IMR-90 (cell line): ENCODE data around the gene PSME3. TPM values are rescaled to one million over a fixed set of nuclear protein-coding genes. Genes with fewer than 3 reads are reported as not detected.

Experiments used
- ATAC-seq: fragments of 200-7000 bp; cut with Tn5 transposase; 2 replicates; pipeline ENCODE4 v1.9.1; 2020; ENCODE audit warnings: low read depth, mild to moderate bottlenecking, moderate library complexity
- BruUV-seq: library from RNA; stranded (reverse); fragments of 400-500 nt; replicated peaks from 2 replicates; lab custom pipeline; 2021; lab: Mats Ljungman, UMichigan
- CTCF ChIA-PET: fragments of 300-600 bp; formaldehyde crosslinking; extraction: SDS; loops from one replicate; lab custom pipeline; 2021; ENCODE audit warnings: antibody characterized with exemption; lab: Yijun Ruan, JAX
- POLR2A ChIA-PET: fragments of 300-600 bp; sonication (Branson Sonifier 250); formaldehyde crosslinking; loops from one replicate; lab custom pipeline; 2022; ENCODE audit warnings: antibody characterized with exemption; ENCODE audit not compliant: unreplicated experiment; lab: Charles Lee
- DNase-seq: peaks from one replicate; pipeline ENCODE4 v3.0.0; 2013
- H2AFZ ChIP-seq: replicated peaks from 2 replicates; pipeline ENCODE3; 2013; ENCODE audit warnings: low read length, mild to moderate bottlenecking; ENCODE audit not compliant: poor library complexity
- H2AK5ac ChIP-seq: 2 replicates; pipeline ENCODE4 v1.6.1; 2013; ENCODE audit warnings: low read depth, low read length, inconsistent platforms
- H2AK9ac ChIP-seq: replicated peaks from 2 replicates; pipeline ENCODE3; 2013; ENCODE audit warnings: mild to moderate bottlenecking, low read depth, low read length, moderate library complexity; ENCODE audit not compliant: poor library complexity
- H2BK120ac ChIP-seq: 2 replicates; pipeline ENCODE4 v1.6.1; 2013; ENCODE audit warnings: low read depth, low read length, inconsistent platforms
- H2BK15ac ChIP-seq: 3 replicates; pipeline ENCODE4 v1.6.1; 2013; ENCODE audit warnings: low read depth, low read length, inconsistent platforms
- H2BK20ac ChIP-seq: 2 replicates; pipeline ENCODE4 v1.6.1; 2013; ENCODE audit warnings: low read depth, mild to moderate bottlenecking, inconsistent platforms, low read length, moderate library complexity
- H2BK5ac ChIP-seq: 2 replicates; pipeline ENCODE4 v1.6.1; 2013; ENCODE audit warnings: mild to moderate bottlenecking, low read depth, low read length, inconsistent platforms; ENCODE audit not compliant: poor library complexity, severe bottlenecking
- H3K14ac ChIP-seq: replicated peaks from 2 replicates; pipeline ENCODE4 v1.6.1; 2013; ENCODE audit warnings: low read depth, low read length, inconsistent platforms
- H3K18ac ChIP-seq: 2 replicates; pipeline ENCODE4 v1.6.1; 2013; ENCODE audit warnings: low read depth, low read length, control low read depth
- H3K23ac ChIP-seq: 2 replicates; pipeline ENCODE4 v1.6.1; 2013; ENCODE audit warnings: low read depth, low read length, inconsistent platforms
- H3K27ac ChIP-seq: 2 replicates; pipeline ENCODE4 v1.5.1; 2013; ENCODE audit warnings: mild to moderate bottlenecking, control low read depth, low read length; ENCODE audit not compliant: insufficient read depth
- H3K27me3 ChIP-seq: 2 replicates; pipeline ENCODE4 v1.6.1; 2013; ENCODE audit warnings: low read length; ENCODE audit not compliant: control insufficient read depth, insufficient read depth
- H3K36me3 ChIP-seq: 2 replicates; pipeline ENCODE4 v1.6.1; 2013; ENCODE audit warnings: low read length, mixed read lengths; ENCODE audit not compliant: control insufficient read depth, insufficient read depth
- H3K4ac ChIP-seq: 2 replicates; pipeline ENCODE4 v1.6.1; 2013; ENCODE audit warnings: low read depth, low read length, inconsistent platforms
- H3K4me1 ChIP-seq: 2 replicates; pipeline ENCODE4 v1.6.1; 2013; ENCODE audit warnings: low read length, mixed read lengths; ENCODE audit not compliant: control insufficient read depth, insufficient read depth
- H3K4me2 ChIP-seq: 2 replicates; pipeline ENCODE4 v1.6.1; 2013; ENCODE audit warnings: low read depth, mild to moderate bottlenecking, control low read depth, low read length, moderate library complexity
- H3K4me3 ChIP-seq: 2 replicates; pipeline ENCODE4 v1.5.1; 2013; ENCODE audit warnings: low read depth, mild to moderate bottlenecking, control low read depth, low read length, moderate library complexity; ENCODE audit not compliant: insufficient read depth
- H3K56ac ChIP-seq: 2 replicates; pipeline ENCODE4 v1.6.1; 2013; ENCODE audit warnings: low read length, inconsistent platforms; ENCODE audit not compliant: insufficient read depth; ENCODE audit errors: extremely low read depth
- H3K79me1 ChIP-seq, 2 experiments: 2 replicates each; pipeline ENCODE4 v1.6.1; 2013; ENCODE audit warnings: low read length in 2 of 2, inconsistent platforms in 1 of 2, low read depth in 1 of 2
- H3K9ac ChIP-seq: 2 replicates; pipeline ENCODE4 v1.6.1; 2013; ENCODE audit warnings: low read depth, low read length, control low read depth
- H3K9me1 ChIP-seq: 2 replicates; pipeline ENCODE4 v1.6.1; 2013; ENCODE audit warnings: low read length, inconsistent platforms; ENCODE audit not compliant: insufficient read depth
- H3K9me3 ChIP-seq: 2 replicates; pipeline ENCODE4 v1.6.1; 2013; ENCODE audit warnings: low read length; ENCODE audit not compliant: control insufficient read depth, insufficient read depth
- H4K20me1 ChIP-seq: 2 replicates; pipeline ENCODE4 v1.6.1; 2013; ENCODE audit warnings: low read length, inconsistent platforms; ENCODE audit not compliant: insufficient read depth
- H4K5ac ChIP-seq: 2 replicates; pipeline ENCODE4 v1.6.1; 2013; ENCODE audit warnings: mild to moderate bottlenecking, low read depth, low read length, control low read depth
- H4K8ac ChIP-seq, 2 experiments: 2 replicates each; pipeline ENCODE4 v1.6.1; 2013; ENCODE audit warnings: low read depth in 2 of 2, low read length in 2 of 2, control low read depth in 1 of 2, inconsistent platforms in 1 of 2
- H4K91ac ChIP-seq: 2 replicates; pipeline ENCODE4 v1.6.1; 2013; ENCODE audit warnings: low read depth, low read length, inconsistent platforms; ENCODE audit not compliant: insufficient read depth
- BHLHE40 ChIP-seq: fragments of 150-350 bp; IDR thresholded peaks from 2 replicates; pipeline ENCODE4 v1.6.1; 2016; ENCODE audit warnings: mild to moderate bottlenecking, low read depth, low read length
- CEBPB ChIP-seq: IDR thresholded peaks from 2 replicates; pipeline ENCODE4 v1.6.1; 2012; ENCODE audit warnings: low read depth, low read length, improper control_type of control experiment
- CHD1 ChIP-seq: IDR thresholded peaks from 2 replicates; pipeline ENCODE4 v1.6.1; 2012; ENCODE audit warnings: low read depth, low read length, improper control_type of control experiment
- CTCF ChIP-seq: conservative IDR thresholded peaks from 2 replicates; pipeline ENCODE4 v1.5.1; 2012; ENCODE audit warnings: mild to moderate bottlenecking, low read depth, low read length, improper control_type of control experiment
- FOS ChIP-seq: fragments of 150-350 bp; IDR thresholded peaks from 2 replicates; pipeline ENCODE4 v1.6.1; 2016; ENCODE audit warnings: low read depth, low read length
- MAFK ChIP-seq: IDR thresholded peaks from 2 replicates; pipeline ENCODE4 v1.6.1; 2012; ENCODE audit warnings: low read depth, low read length, improper control_type of control experiment
- MAZ ChIP-seq: IDR thresholded peaks from 2 replicates; pipeline ENCODE4 v1.6.1; 2012; ENCODE audit warnings: low read depth, mild to moderate bottlenecking, low read length, improper control_type of control experiment, moderate library complexity, borderline replicate concordance
- MXI1 ChIP-seq: IDR thresholded peaks from 2 replicates; pipeline ENCODE4 v1.6.1; 2012; ENCODE audit warnings: low read depth, mild to moderate bottlenecking, low read length, moderate library complexity, borderline replicate concordance
- NFE2L2 ChIP-seq: fragments of 150-350 bp; IDR thresholded peaks from 2 replicates; pipeline ENCODE4 v1.6.1; 2016; ENCODE audit warnings: low read depth, mild to moderate bottlenecking, low read length
- POLR2A ChIP-seq: IDR thresholded peaks from 2 replicates; pipeline ENCODE4 v1.6.1; 2012; ENCODE audit warnings: mild to moderate bottlenecking, low read depth, low read length
- RAD21 ChIP-seq: IDR thresholded peaks from 2 replicates; pipeline ENCODE4 v1.6.1; 2012; ENCODE audit warnings: low read length, improper control_type of control experiment
- RCOR1 ChIP-seq: IDR thresholded peaks from 2 replicates; pipeline ENCODE4 v1.6.1; 2012; ENCODE audit warnings: mild to moderate bottlenecking, low read length, improper control_type of control experiment; ENCODE audit not compliant: insufficient replicate concordance
- RFX5 ChIP-seq: IDR thresholded peaks from 2 replicates; pipeline ENCODE4 v1.8.0; 2012; ENCODE audit warnings: low read depth, mild to moderate bottlenecking, low read length, moderate library complexity
- SMC3 ChIP-seq: fragments of 150-350 bp; IDR thresholded peaks from 2 replicates; pipeline ENCODE4 v1.6.1; 2016; ENCODE audit warnings: low read depth, mild to moderate bottlenecking, antibody characterized with exemption, low read length, moderate library complexity
- USF2 ChIP-seq: fragments of 150-350 bp; IDR thresholded peaks from 2 replicates; pipeline ENCODE4 v1.6.1; 2017; ENCODE audit warnings: mild to moderate bottlenecking, antibody characterized with exemption, low read length, low read depth
- WGBS, 2 experiments: methylation state at CpG; one replicate each; pipeline versions ENCODE4 v1.1.5 to v1.1.7; 2013; ENCODE audit warnings: missing lambda C conversion rate in 2 of 2; ENCODE audit not compliant: insufficient read length in 1 of 2; ENCODE audit errors: extremely low coverage in 2 of 2; 5-methylcytosine and 5-hydroxymethylcytosine counted together
- dilution Hi-C: fragments of 300-500 bp; cut with HindIII; formaldehyde crosslinking; loops from one replicate; pipeline ENCODE4 v1.14.3; 2018; ENCODE audit warnings: low sequenced_read_pairs; ENCODE audit not compliant: unreplicated experiment
- in situ Hi-C: fragments of 300-500 bp; cut with MboI; formaldehyde crosslinking; loops from 3 replicates; pipeline ENCODE4 v1.14.3; 2019; ENCODE audit warnings: low sequenced_read_pairs, inconsistent platforms, mixed read lengths
- intact Hi-C: fragments of 100-400 bp; cut with micrococcal nuclease; formaldehyde crosslinking; loops from 2 replicates; pipeline ENCODE4 v1.10.0; 2022
- polyA plus RNA-seq, 3 experiments: library from polyadenylated mRNA; depleted of rRNA; stranded (reverse); fragments of >200 nt; gene quantifications; 2 replicates each; pipeline ENCODE4 v1.2.3, GENCODE V29; 2012; ENCODE audit warnings: low replicate concordance in 1 of 3
- total RNA-seq: library from RNA; depleted of rRNA; stranded (reverse); fragments of >200 nt; gene quantifications from 2 replicates; pipeline ENCODE4 v1.2.3, GENCODE V29; 2012
- TF ChIP-seq, protein P1 (sequence below): fragments of 150-350 bp; IDR thresholded peaks from 2 replicates; pipeline ENCODE4 v1.6.1; 2016; ENCODE audit warnings: low read depth, mild to moderate bottlenecking, low read length, moderate library complexity, borderline replicate concordance

Gene PSME3
- total and polyA plus RNA-seq, 2 of the 4 experiments (the other 2 are of a cell fraction) = 72.4 to 100 TPM

DNA sequence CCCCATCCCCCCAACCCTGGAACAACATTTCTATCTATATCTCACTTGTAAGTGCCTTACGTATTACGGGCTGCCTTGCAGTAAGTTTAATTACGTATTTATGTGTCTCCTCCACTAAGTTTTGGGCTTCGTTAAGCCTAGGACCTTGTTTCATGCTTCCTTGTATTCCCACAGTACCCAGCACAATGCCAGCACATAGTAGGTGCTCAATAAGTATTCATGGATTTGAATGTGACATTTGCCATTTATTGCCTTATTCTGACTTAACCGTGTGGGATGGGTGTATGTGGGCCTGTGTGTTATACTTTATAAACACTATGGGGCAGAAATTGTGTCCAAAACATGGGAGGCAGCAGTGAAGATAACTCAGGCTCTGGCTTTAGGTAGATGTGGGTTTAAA is 40.7 kb upstream of the PSME3 start:
- H3K9me3 ChIP-seq = no peaks in the 10 kb centered on the region

More for the DNA sequence above, 40.7 kb upstream of the PSME3 start:
- Histone ChIP-seq H3K4me2 (no peak overlapping the region), H3K56ac (no peak overlapping the region), H3K14ac (no peak overlapping the region), H3K4me1 (peaks cover 2% of the 10 kb centered on the region), H3K9me1 (peaks cover 11% of the 10 kb centered on the region), H4K20me1 (no peaks in the 10 kb centered on the region), H3K27ac (no peak overlapping the region), H2BK5ac (no peak overlapping the region), H3K36me3 (peaks cover 9% of the 10 kb centered on the region), H3K4ac (no peak overlapping the region), H4K91ac (no peak overlapping the region), H2AFZ (no peak overlapping the region), H3K23ac (no peak overlapping the region), H3K18ac (no peak overlapping the region), H3K79me1 (peaks cover 11 to 26% of the 10 kb centered on the region in 2 experiments), H4K8ac (no peak overlapping the region), H2BK120ac (no peak overlapping the region), H4K5ac (no peak overlapping the region), H2BK15ac (no peak overlapping the region), H2BK20ac (no peak overlapping the region), H2AK9ac (no peak overlapping the region), H3K27me3 (no peaks in the 10 kb centered on the region), H2AK5ac (no peak overlapping the region), H3K4me3 (no peak overlapping the region), H3K9ac (no peak overlapping the region)
- no TSS peak for BruUV-seq
- ATAC-seq = no peak
- CTCF ChIA-PET = interaction anchor here (0.7 kb wide), 1 partner anchor 139 kb away, joined by 6 read pairs; no protein-coding TSS in a partner anchor
- POLR2A ChIA-PET = no interaction called here
- intact Hi-C loops = no loop called here
- WGBS, 2 experiments = no CpG with 5 or more reads among the region's 5 CpGs
- TF ChIP-seq CTCF = no peak
- no peak for TF ChIP-seq RFX5
- no peak for TF ChIP-seq POLR2A
- TF ChIP-seq FOS = no peak
- TF ChIP-seq CHD1 = no peak
- TF ChIP-seq SMC3 = no peak
- no peak for TF ChIP-seq RCOR1
- TF ChIP-seq, protein P1, sequence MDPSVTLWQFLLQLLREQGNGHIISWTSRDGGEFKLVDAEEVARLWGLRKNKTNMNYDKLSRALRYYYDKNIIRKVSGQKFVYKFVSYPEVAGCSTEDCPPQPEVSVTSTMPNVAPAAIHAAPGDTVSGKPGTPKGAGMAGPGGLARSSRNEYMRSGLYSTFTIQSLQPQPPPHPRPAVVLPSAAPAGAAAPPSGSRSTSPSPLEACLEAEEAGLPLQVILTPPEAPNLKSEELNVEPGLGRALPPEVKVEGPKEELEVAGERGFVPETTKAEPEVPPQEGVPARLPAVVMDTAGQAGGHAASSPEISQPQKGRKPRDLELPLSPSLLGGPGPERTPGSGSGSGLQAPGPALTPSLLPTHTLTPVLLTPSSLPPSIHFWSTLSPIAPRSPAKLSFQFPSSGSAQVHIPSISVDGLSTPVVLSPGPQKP = no peak
- no peak for TF ChIP-seq NFE2L2
- no peak for TF ChIP-seq MAZ
- no peak for TF ChIP-seq MAFK
- no peak for TF ChIP-seq MXI1
- no peak for TF ChIP-seq RAD21
- TF ChIP-seq USF2 = no peak
- TF ChIP-seq CEBPB = no peak
- no peak for TF ChIP-seq BHLHE40
- dilution Hi-C loops = no loop called here
- no peak for DNase-seq
- in situ Hi-C loops = no loop called here
